Kasumi-1 (cell line): Measurements from ENCODE around the gene SAXO1.
"Not testable (repeated sequence)": the region's sequence is repeated elsewhere in the genome, so short reads cannot be mapped to it uniquely, and the experiment has no call there.

ENCODE experiments used
- DNase-seq, 2 experiments: peaks; one replicate each; lab custom pipeline; 2025; lab: John Stamatoyannopoulos, UW

The SAXO1 gene

DNA sequence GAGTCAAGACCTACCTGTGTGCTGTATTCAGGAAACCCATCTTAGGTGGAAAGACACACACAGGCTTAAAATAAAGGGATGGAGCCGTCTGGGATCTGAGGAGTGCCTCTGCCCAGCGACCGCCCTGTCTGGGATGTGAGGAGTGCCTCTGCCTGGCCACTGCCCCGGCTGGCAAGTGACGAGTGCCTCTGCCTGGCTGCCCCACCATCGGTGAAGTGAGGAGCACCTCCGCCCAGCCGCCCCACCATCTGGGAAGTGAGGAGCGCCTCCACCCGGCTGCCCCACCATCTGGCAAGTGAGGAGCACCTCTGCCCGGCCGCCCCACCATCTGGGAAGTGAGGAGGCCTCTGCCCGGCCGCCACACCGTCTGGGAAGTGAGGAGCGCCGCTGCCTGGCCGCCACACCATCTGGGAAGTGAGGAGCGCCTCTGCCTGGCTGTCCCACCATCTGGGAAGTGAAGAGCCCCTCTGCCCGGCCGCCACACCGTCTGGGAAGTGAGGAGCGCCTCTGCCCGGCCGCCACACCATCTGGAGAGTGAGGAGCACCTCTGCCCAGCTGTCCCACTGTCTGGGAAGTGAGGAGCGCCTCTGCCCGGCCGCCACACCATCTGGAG is 33.7 kb downstream of the SAXO1 start:
- DNase-seq, result no peak

DNA sequence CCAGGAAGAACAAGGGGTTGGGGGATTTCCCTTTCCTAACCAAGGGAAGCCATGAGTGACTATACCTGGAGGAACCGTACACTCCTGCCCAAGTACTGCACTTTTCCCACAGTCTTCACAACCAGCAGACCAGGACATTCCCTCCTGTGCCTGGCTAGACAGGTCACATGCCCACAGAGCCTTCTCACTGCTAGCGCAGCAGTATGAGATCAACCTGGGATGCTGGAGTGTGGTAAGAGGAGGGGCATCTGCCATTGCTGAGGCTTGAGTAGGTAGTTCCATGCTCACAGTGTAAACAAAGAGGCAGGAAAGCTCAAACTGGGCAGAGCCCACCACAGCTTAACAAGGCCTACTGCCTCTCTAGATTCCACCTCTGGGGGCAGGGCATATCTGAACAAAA is 35.9 kb downstream of the SAXO1 start:
- DNase-seq, result no peak

DNA sequence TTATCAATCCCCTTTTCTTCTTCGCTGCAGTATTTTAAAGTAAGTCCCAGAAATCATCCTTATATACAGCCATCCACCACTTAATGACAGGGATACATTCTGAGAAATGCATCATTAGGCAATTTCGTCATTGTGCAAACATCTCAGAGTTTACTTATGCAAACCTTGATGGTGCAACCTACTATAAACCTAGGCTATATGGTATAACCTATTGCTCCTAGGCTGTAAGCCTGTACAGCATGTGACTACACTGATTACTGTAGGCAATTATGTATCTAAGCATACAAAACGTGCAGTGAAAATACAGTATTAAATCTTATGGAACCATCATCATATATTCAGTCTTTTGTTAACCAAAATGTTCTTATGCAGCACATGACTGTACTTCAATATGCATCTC is 36.8 kb downstream of the SAXO1 start:
- DNase-seq, result no peak

DNA sequence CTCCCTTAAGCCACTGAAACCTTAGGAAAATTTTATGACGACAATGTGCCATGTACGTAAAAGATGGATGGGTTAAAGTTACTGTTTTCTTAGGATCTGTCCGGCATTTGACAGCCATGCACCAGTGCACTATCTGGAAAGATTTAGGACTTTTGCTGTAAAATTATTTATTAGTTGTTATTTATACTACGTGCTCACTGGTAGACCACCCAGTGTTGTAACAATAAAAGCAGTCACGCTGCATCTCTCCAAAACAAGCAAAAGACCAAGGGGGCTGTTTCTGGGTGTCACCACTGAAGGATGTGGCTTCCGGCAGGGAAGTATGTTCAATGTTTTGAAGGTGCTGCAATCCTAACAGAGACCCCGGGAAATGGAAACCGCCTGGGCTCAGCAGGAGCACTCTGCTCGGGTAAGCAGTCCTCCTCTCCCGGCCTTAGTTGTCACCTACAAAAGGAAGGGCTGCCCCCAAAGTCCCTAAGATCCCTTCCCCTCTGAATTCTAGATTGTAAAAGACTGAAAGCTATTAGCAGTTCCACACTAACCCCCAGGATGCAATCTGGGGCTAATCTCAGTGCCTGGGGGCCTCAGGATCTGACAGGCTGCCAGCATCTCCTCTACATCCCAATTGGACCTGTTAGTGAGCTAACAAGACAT is 38.6 kb downstream of the SAXO1 start:
- DNase-seq, result no peak

DNA sequence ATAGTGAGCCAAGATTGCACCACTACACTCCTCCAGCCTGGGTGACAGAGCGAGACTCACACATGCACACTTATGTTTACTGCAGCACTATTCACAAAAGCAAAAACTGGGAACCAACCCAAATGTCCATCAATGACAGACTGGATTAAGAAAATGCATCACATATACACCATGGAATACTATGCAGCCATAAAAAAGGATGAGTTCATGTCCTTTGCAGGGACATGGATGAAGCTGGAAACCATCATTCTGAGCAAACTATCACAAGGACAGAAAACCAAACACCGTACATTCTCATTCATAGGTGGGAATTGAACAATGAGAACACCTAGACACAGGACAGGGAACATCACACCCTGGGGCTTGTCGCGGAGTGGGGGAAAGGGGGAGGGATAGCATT is 41.8 kb downstream of the SAXO1 start:
- DNase-seq, result not testable (repeated sequence)

DNA sequence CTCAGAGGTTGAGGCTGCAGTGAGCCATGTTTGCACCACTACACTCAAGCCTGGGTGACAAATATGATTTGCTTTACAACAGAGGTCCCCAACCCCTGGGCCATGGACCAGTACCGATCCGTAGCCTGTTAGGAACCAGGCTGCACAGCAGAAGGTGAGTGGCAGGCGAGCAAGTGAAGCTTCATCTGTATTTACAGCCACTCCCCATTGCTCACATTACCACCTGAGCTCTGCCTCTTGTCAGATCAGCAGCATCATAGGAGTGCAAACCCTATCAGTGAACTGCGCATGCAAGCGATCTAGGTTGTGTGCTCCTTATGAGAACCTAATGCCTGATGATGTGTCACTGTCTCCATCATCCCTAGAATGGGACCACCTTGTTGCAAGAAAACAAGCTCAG is 42.5 kb downstream of the SAXO1 start:
- no peak for DNase-seq

DNA sequence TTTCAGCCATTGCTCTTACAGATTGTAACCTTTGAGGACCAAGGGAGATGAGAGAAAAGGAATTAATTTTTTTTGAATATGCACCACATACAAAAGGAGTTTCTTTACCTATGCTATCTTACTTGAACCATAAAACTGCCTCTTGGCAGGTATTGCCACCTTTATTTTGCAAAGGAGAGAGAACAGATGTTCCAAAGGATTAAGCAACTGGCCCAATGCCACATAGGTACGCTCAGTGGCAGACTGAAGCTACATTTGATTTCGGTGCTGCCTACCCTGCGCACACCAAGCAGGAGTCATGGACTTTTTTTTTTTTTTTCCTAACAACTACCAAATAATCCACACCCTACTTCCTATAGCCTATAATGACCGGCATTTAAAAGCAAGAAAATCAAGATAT is 43.1 kb downstream of the SAXO1 start:
- DNase-seq, result no peak

DNA sequence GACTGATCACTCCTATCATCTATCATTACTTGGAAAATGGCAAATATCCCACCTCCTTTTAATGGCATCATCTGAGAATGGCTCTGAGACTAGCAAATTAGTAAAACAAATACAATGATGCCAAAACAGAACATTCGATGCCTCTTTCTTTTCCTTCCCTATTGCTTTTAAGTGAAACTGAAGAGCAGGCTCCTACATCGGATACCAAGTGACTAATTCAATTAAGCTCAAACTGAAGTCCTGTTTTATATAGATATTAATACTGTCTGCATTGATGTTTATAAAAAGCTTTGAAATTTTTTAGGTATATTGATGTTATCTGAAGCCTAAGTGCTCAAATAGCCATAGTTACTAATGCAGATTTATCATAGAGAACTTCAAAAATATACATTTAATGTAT is 43.9 kb downstream of the SAXO1 start:
- no peak for DNase-seq

DNA sequence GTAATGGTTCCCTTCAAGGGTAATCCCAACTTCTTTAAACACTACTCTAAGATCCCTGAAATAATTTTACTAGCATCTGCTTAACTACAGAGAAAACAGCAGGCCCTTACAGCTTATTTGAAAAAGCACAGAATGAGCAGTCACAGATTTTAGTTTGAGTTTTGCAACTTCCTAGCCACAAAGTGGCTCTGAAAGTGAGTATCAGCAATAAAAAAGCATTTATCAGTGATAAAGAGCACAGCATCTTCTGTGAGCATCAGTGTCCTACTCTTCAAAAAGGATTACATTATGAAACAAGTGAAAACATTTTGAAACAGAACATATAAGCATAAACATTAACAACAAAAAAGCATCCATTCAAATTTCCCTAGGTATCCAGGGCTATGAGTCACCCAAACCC is 45.0 kb downstream of the SAXO1 start:
- DNase-seq, result no peak

DNA sequence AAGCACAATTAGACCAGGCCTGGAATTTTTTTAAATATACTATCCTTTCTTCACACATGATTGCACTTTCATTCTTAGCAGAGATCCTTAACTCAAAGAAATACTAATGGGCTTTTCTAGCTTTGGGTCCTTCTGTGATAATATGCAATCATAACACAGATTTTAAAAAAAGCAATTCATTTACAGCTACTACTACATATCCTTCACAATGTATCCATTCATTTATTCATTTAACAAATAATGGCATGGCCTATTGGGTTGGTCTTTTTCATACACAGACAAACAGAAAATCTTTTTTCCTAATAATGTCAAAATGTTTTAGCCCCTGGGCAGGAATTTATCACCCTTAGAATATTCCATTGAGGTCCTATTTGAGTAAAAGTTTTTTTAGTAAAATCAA is 47.0 kb downstream of the SAXO1 start:
- no peak for DNase-seq

DNA sequence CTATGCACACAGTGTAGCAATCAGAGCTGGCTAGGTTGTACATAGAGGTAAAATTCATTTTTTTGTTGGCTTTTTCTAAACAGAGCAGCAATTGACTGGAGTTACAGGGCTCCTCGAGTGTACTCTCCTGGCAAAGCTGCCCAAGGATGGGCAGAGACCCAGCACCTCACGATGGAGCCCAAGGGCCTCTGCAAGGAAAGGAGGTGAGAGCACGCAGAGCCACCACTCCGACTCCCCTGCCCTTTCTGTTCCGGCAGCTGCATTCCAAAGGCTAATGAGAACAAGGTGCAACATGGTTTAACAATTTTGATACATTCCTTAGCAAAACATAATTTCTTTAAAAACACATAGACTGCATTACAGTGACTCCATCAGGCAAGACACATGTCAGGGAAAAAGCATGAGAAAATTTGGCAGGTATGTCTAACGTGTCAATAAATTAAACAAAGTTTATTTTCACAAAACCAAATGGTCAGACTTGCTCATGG is 47.5 kb downstream of the SAXO1 start:
- DNase-seq, result no peak

DNA sequence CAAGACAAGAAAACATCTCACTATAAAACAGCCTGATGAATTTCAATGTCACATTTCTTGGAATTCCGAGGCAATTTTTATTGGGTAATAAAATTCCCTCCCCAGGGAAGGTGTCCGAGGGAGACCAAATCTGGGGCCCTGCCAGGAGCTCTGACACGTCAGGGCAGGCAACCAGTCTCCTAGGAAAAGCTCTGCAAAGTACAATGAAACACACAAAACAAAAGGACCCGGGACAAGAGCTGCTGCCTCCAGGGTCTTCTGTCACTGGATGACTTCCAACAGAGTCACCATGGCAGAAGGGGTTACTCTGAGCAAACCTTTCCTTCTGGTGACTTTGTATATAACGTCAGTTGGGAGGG is 50.8 kb downstream of the SAXO1 start:
- DNase-seq, result no peak

DNA sequence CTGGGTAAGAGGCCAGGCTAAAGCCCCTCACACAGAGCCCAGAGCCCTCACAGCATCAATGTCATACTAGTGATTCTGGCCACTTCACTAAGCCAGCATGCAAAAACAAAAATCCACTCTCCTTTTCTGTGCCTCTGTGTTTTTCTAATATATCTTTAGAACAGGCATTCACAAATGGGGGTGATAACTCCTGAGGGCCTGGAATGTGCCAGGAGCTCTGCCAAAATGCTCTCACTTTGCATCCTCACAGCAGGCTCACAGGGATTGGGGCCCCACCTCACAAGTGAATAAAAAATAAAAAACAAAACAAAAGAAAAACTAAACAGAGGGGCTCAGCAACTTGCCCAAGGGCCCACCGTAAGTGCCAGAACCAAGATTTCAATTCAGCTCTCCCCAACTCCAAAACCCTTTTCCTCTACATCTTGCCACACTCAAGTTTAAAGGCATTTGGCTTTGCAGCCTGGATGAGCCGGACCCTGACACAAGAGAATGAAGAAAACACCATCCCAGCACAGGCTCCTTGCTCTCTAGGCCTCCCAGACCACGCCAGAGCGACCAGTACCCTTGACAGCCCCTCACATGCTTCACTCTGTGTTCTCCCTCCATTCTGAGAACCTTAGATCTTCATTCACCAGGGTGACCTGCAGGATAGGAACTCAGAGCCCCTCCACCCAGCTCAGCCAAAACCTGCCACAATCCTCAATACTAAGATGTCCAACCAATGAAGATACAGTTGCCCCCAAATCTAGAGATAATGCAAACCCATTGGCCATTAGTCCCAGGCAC is 51.3 kb downstream of the SAXO1 start:
- no peak for DNase-seq

DNA sequence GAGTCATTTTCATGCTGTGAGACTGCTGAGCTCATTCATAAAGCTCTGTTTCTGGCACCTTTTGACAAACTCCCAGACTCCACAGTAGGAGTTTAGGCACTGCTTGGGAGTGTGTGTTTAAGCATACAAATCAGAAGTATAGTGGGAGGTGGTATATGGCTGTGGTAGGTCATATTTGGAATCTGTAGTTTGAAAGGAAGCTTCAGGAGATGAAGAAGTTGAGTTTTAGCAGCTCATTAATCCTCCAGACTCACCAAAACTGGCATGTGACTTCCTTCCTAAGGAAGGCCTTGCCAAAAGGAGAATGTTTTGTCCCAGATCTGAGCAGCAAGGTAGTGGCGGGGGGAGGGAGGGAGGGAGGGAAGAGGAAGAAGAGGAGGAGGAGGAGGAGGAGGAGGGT is 52.8 kb downstream of the SAXO1 start:
- no peak for DNase-seq

DNA sequence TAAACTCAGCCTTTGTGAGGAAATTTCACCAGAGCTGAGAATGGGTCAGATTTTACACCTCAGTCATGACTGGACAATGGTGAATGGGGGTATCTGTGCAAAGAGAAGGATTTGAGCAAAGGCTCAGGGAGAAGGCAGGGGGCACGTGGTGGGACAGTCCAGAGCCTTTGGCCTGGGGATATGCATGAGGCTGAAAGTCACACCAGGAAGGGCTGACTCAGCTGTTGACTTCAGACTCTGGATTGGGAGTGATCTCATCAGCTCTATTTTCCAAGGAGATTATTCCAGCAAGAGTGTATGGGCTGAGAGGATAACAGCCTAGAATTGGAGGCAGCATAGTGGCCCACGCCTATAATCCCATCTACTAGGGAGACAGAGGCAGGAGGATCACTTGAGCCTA is 53.6 kb downstream of the SAXO1 start:
- no peak for DNase-seq

DNA sequence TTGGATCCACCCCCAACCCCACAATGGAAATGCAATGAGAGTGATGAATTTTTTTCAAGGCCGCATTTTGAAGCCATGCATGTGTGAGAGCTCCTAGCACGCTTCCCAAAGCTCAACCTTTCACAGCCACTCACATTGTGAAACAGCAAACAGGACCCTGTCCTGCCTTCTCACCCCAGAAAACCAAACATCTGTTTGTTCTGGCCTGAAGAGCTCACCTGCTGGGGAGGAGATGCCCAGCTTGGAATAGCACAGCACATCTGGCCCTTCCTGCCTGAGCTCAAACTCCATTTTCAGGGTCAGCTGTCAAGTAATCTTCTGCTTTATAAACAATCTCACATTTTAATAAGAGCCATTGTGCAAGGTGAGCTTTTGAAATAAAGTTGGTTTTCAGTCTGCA is 54.8 kb downstream of the SAXO1 start:
- DNase-seq, result no peak

DNA sequence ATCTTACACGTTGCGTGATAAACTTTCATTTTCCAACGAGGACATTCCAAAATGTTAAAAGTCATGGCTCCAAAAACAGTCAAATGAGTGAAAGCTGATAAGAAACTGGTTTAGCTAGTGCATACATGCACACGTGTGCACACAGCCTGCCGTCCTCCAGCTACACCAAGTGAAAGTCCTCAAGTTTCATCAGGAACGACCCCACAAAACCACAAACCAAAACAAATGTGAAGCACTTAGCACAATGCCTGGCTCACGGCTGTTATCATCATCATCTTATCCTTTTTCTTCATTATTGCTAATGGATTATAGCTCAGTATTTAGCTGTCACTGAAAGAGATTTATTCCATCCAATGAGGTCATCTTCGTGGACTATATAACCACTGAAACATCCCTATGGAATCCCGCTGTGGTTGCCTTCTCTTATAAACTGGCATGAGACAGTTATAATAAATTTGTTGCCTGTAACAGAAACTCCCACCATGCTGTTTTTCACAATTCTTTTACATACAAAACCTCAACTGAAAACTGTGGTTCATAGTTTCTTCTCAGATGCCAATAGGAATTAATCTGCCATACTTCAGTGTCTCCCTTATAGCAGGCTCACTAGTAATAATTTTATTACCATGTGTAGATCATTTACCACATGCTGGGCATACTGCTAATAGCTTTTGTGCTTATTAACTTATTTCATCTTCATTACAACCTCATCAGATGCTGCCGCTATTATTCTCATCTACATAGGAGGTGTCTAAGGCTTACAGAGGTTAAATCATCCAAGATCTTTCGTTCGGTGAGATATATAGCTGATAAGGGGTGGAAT is 56.1 kb downstream of the SAXO1 start:
- DNase-seq, result no peak

DNA sequence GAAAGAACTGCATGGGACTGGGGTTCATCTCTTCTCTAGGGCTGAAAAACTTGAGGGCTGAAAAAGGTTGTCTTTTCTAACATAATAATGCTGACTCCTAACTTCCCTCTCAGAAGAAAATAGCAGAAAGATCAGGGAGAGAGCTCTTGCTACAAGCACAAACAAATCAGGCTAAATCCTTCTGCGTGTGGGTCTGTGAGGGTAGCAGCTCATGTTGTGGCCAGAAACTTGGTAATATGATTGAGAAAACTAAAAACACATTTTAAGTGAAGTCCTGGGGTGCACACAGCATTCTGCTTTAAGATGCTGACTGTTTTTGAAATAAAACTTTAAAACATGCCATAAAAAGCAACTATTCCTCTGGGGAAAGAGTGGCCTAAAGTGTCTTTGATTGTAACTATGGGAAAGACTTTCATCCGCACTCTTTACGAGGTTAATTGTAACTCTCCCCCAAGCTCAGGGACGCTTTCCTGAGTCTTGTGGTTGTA is 56.7 kb downstream of the SAXO1 start:
- DNase-seq, result no peak

DNA sequence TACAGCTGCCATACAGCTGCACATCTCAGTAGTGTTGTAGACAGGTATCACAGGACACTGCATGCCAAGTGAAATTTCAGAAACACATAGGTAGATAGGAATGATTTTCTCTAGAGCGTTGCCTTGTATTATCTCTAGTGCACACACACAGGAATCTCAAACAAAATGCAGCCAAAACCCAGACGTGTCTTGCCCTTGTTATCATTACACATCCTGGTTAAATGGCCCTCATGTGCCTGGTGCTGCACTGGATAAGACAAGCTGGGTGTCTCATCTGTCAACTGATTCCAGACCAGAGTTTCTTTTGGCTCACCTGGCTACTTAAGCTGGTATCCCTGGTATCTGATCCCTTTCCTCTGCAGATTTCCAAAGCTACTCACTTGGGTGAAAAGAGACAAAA is 59.7 kb downstream of the SAXO1 start:
- no peak for DNase-seq

DNA sequence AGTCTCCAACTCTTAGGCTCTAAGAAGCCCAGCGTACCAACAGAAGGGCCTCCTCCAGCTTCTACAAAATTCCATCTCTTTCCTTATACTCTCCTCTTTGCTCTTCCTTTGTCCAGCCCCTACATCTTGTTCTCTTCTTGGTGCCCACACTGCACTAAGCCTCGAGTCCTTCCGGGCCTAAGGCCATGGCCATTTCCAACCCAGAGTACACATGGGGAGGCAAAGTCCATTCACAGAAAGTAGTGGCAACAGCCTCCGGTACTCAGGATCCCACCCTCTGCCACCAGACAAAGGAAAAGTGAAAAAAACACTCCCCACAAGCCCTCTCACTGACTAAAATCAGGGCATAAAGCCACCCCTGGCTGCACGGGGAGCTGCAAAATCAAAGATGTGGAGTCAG is 60.3 kb downstream of the SAXO1 start:
- DNase-seq, result no peak

DNA sequence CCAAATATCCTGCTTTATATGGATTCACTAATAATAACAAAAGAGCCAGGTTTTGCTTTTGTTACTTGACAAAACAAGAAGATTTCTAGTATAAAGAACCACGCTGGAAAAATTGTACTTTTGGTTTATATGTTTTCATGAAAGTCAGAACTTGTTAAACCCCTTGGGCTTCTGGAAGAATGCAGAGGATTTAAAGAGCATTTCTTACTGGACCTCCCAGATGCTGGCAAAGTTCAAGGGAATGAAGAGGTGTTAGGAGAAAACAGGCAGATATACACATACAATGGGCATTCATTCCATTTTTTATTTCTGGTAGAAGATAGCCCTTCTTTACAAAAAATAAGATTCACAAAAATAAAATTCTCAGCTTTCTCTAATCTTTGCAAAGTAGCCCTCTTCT is 61.1 kb downstream of the SAXO1 start:
- DNase-seq, result no peak

DNA sequence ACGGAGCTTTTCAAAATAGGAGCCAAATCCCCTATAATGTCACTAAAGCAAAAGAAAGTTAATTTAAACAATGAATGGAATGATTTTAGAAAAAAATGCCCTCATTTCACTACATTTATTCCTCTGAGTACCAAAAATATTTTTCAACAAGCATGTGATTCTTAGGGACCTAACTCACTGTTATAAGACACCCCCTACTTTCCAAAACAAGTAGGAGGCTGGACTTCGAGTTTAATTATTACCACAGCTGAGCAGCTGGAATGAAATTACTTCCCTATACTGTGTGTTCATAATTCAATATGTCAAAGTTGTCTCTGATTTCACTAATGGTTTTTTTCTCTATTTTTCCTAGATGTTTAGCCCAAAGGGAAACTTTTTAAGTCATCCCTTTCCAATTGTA is 61.6 kb downstream of the SAXO1 start:
- DNase-seq, result no peak
